Endothelial cell (in vitro differentiated cells): Measurements from ENCODE around the gene LMF1. TPM values are rescaled to one million over a fixed set of nuclear protein-coding genes. Genes with fewer than 3 reads are reported as not detected.

Experiments used
- DNase-seq: peaks from one replicate; pipeline ENCODE4 v3.0.0; 2021; ENCODE audit warnings: low spot score
- H3K27ac Mint-ChIP-seq: one replicate; pipeline ENCODE4 v1.8.0; 2021; ENCODE audit warnings: mixed read lengths, inconsistent platforms; ENCODE audit not compliant: unreplicated experiment
- H3K27me3 Mint-ChIP-seq: one replicate; pipeline ENCODE4 v1.8.0; 2021; ENCODE audit warnings: mild to moderate bottlenecking, moderate library complexity, mixed read lengths, inconsistent platforms; ENCODE audit not compliant: unreplicated experiment
- H3K36me3 Mint-ChIP-seq: one replicate; pipeline ENCODE4 v1.8.0; 2021; ENCODE audit warnings: mild to moderate bottlenecking, low read depth, mixed read lengths, inconsistent platforms; ENCODE audit not compliant: unreplicated experiment
- H3K4me1 Mint-ChIP-seq: one replicate; pipeline ENCODE4 v1.8.0; 2021; ENCODE audit warnings: mild to moderate bottlenecking, mixed read lengths, inconsistent platforms; ENCODE audit not compliant: unreplicated experiment
- H3K4me3 Mint-ChIP-seq: one replicate; pipeline ENCODE4 v1.8.0; 2021; ENCODE audit warnings: mild to moderate bottlenecking, mixed read lengths, inconsistent platforms; ENCODE audit not compliant: unreplicated experiment
- H3K9me3 Mint-ChIP-seq: one replicate; pipeline ENCODE4 v1.8.0; 2021; ENCODE audit warnings: mixed read lengths, inconsistent platforms; ENCODE audit not compliant: unreplicated experiment
- CTCF ChIP-seq: fragments of 200-600 bp; sonication (generic); IDR thresholded peaks from one replicate; pipeline ENCODE4 v1.5.0; 2021; ENCODE audit warnings: antibody characterized with exemption; ENCODE audit not compliant: unreplicated experiment
- total RNA-seq: library from RNA; stranded (reverse); fragmentation: NEBNext Ultra II Directional; extraction: Animal tissue kit (Norgen Biotek cat#: 25700); gene quantifications from one replicate; pipeline ENCODE4 v1.2.1, GENCODE V29; 2021; ENCODE audit not compliant: unreplicated experiment

LMF1 gene
- total RNA-seq, 1 donor from 2014 or later = 21.7 TPM

GRCh38 chr16:985646-986400 is 15.0 kb upstream of the LMF1 start:
- no peak for TF ChIP-seq CTCF
- Mint-ChIP-seq H3K4me1 (no peaks in the 10 kb centered on the region), H3K27ac (no peak overlapping the region), H3K4me3 (no peak overlapping the region), H3K27me3 (peaks cover 6% of the 10 kb centered on the region), H3K9me3 (no peaks in the 10 kb centered on the region), H3K36me3 (no peaks in the 10 kb centered on the region)
- no peak for DNase-seq

GRCh38 chr16:984736-985636 is 14.2 kb upstream of the LMF1 start:
- no peaks in the 10 kb centered on the region for H3K9me3 Mint-ChIP-seq
- peaks cover 7% of the 10 kb centered on the region for H3K27me3 Mint-ChIP-seq
- no peaks in the 10 kb centered on the region for H3K36me3 Mint-ChIP-seq
- no peak overlapping the region for H3K27ac Mint-ChIP-seq
- TF ChIP-seq CTCF = no peak
- DNase-seq = no peak
- no peaks in the 10 kb centered on the region for H3K4me1 Mint-ChIP-seq
- H3K4me3 Mint-ChIP-seq = no peak overlapping the region

- no peak for TF ChIP-seq CTCF
- Mint-ChIP-seq H3K36me3 (no peaks in the 10 kb centered on the region), H3K9me3 (no peaks in the 10 kb centered on the region), H3K4me1 (no peaks in the 10 kb centered on the region), H3K27me3 (peaks cover 12% of the 10 kb centered on the region), H3K4me3 (no peak overlapping the region), H3K27ac (no peak overlapping the region)
- DNase-seq = no peak
These were observed 13.4 kb upstream of the LMF1 start for GRCh38 chr16:984121-984694.

GRCh38 chr16:983044-984030 is 12.6 kb upstream of the LMF1 start:
- no peaks in the 10 kb centered on the region for H3K36me3 Mint-ChIP-seq
- no peaks in the 10 kb centered on the region for H3K9me3 Mint-ChIP-seq
- H3K27ac Mint-ChIP-seq = no peak overlapping the region
- TF ChIP-seq CTCF = no peak
- no peaks in the 10 kb centered on the region for H3K4me1 Mint-ChIP-seq
- peaks cover 14% of the 10 kb centered on the region for H3K27me3 Mint-ChIP-seq
- H3K4me3 Mint-ChIP-seq = no peak overlapping the region
- DNase-seq = no peak
